HEK293 (cell line): ENCODE measurements around the gene SLC9A5.

Experiments used
- BCL11B ChIP-seq: fragments of 450-650 bp; formaldehyde crosslinking; IDR thresholded peaks from 2 replicates; pipeline ENCODE4 v1.5.1; 2016; ENCODE audit warnings: low read depth, missing biosample characterization, missing genetic modification characterization
- HOXA7 ChIP-seq: sonication (generic); formaldehyde crosslinking; IDR thresholded peaks from 2 replicates; pipeline ENCODE4 v1.8.1; 2022; ENCODE audit warnings: missing genetic modification reagents, borderline replicate concordance
- HOXD13 ChIP-seq: sonication (generic); formaldehyde crosslinking; IDR thresholded peaks from 2 replicates; pipeline ENCODE4 v1.8.0; 2022; ENCODE audit warnings: missing genetic modification reagents, borderline replicate concordance
- KLF8 ChIP-seq: fragments of 450-650 bp; formaldehyde crosslinking; IDR thresholded peaks from 2 replicates; pipeline ENCODE4 v1.5.1; 2016; ENCODE audit warnings: missing biosample characterization, missing genetic modification characterization
- MYNN ChIP-seq: fragments of 450-650 bp; formaldehyde crosslinking; IDR thresholded peaks from 2 replicates; pipeline ENCODE4 v1.5.1; 2016; ENCODE audit warnings: missing biosample characterization, missing genetic modification characterization, borderline replicate concordance
- RBAK ChIP-seq: fragments of 450-650 bp; formaldehyde crosslinking; IDR thresholded peaks from 2 replicates; pipeline ENCODE4 v1.5.1; 2016; ENCODE audit warnings: missing biosample characterization, missing genetic modification characterization
- ZBTB21 ChIP-seq: fragments of 450-650 bp; formaldehyde crosslinking; IDR thresholded peaks from 2 replicates; pipeline ENCODE4 v1.5.1; 2017; ENCODE audit warnings: missing biosample characterization, missing genetic modification characterization
- ZFP41 ChIP-seq: fragments of 450-650 bp; formaldehyde crosslinking; IDR thresholded peaks from 2 replicates; pipeline ENCODE4 v1.5.1; 2016; ENCODE audit warnings: missing biosample characterization, missing genetic modification characterization, borderline replicate concordance
- ZNF121 ChIP-seq: fragments of 450-650 bp; formaldehyde crosslinking; IDR thresholded peaks from 2 replicates; pipeline ENCODE4 v1.5.1; 2016; ENCODE audit warnings: missing biosample characterization, missing genetic modification characterization
- ZNF16 ChIP-seq: fragments of 450-650 bp; formaldehyde crosslinking; IDR thresholded peaks from 2 replicates; pipeline ENCODE4 v1.5.1; 2016; ENCODE audit warnings: low read depth, missing biosample characterization, missing genetic modification characterization
- ZNF174 ChIP-seq: fragments of 450-650 bp; formaldehyde crosslinking; IDR thresholded peaks from 2 replicates; pipeline ENCODE4 v1.5.0; 2017; ENCODE audit warnings: missing biosample characterization, mild to moderate bottlenecking, missing genetic modification characterization
- ZNF335 ChIP-seq: fragments of 450-650 bp; formaldehyde crosslinking; conservative IDR thresholded peaks from 2 replicates; pipeline ENCODE4 v1.5.1; 2016; ENCODE audit warnings: missing biosample characterization, missing genetic modification characterization
- ZNF391 ChIP-seq: fragments of 450-650 bp; formaldehyde crosslinking; IDR thresholded peaks from 2 replicates; pipeline ENCODE4 v1.5.1; 2016; ENCODE audit warnings: low read depth, missing biosample characterization, missing genetic modification characterization, borderline replicate concordance
- ZNF394 ChIP-seq: fragments of 450-650 bp; formaldehyde crosslinking; IDR thresholded peaks from 2 replicates; pipeline ENCODE4 v1.5.1; 2016; ENCODE audit warnings: missing biosample characterization, missing genetic modification characterization, mild to moderate bottlenecking, moderate library complexity, borderline replicate concordance
- ZNF530 ChIP-seq: fragments of 450-650 bp; formaldehyde crosslinking; IDR thresholded peaks from 2 replicates; pipeline ENCODE4 v1.5.1; 2016; ENCODE audit warnings: low read depth, missing biosample characterization, missing genetic modification characterization
- ZNF670 ChIP-seq: fragments of 450-650 bp; formaldehyde crosslinking; IDR thresholded peaks from 2 replicates; pipeline ENCODE4 v1.5.1; 2016; ENCODE audit warnings: missing biosample characterization, missing genetic modification characterization, low read depth
- ZNF76 ChIP-seq: fragments of 450-650 bp; formaldehyde crosslinking; IDR thresholded peaks from 2 replicates; pipeline ENCODE4; 2016; ENCODE audit warnings: low read depth, missing biosample characterization, missing genetic modification characterization, borderline replicate concordance
- ZNF785 ChIP-seq: fragments of 450-650 bp; formaldehyde crosslinking; IDR thresholded peaks from 2 replicates; pipeline ENCODE4 v1.5.1; 2016; ENCODE audit warnings: missing biosample characterization, missing genetic modification characterization
- ZSCAN23 ChIP-seq: fragments of 450-650 bp; formaldehyde crosslinking; IDR thresholded peaks from 2 replicates; pipeline ENCODE4 v1.5.1; 2016; ENCODE audit warnings: missing biosample characterization, missing genetic modification characterization
- TF ChIP-seq, protein P1 (sequence below): fragments of 450-650 bp; formaldehyde crosslinking; IDR thresholded peaks from 2 replicates; pipeline ENCODE4 v1.5.1; 2016; ENCODE audit warnings: missing biosample characterization, missing genetic modification characterization
- TF ChIP-seq, protein P2 (sequence below): fragments of 450-650 bp; formaldehyde crosslinking; IDR thresholded peaks from 2 replicates; pipeline ENCODE4 v1.5.1; 2017; ENCODE audit warnings: missing biosample characterization, mild to moderate bottlenecking, missing genetic modification characterization, moderate library complexity
- TF ChIP-seq, protein P3 (sequence below): fragments of 450-650 bp; formaldehyde crosslinking; IDR thresholded peaks from 2 replicates; pipeline ENCODE4 v1.5.1; 2016; ENCODE audit warnings: missing biosample characterization, missing genetic modification characterization
- TF ChIP-seq, protein P4 (sequence below): fragments of 450-650 bp; formaldehyde crosslinking; IDR thresholded peaks from 2 replicates; pipeline ENCODE4 v1.5.1; 2016; ENCODE audit warnings: missing biosample characterization, missing genetic modification characterization

SLC9A5 gene

DNA sequence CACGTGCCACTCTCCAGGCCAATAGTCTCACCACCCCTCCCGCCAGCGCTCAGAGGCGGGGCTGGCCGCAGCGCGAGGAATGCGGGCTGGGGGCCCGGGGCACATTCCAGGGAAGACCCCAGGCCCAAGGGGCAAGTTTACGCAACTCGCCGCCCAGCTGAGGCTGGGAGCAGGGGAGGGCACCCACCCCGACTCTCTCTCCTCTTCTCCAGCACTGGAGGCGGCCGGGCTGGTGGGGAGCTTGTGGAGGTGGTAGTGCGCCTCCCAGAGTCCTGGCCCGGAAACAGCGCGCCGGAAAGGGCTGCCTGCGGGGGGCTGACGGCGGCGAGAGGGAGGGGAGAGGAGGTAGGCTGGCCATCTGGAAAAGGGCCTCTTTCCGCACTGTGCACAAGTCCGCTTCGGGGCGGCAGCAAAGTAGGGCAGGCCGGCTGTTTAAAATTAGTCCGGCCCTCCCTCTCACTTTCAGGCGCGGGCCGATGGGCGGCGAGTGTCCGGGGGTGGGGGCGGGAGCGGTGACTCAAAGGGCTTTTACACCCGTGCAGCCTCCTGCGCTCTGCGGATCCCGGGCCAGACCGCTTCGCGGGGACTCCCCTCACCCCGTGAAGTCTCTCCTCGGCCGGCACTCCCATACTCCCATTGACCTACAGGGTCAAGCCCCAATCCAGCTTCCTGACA is 2.6 kb upstream of the SLC9A5 start (continued):
- TF ChIP-seq HOXD13 (CRISPR knock-in tag) = no peak
- no peak for TF ChIP-seq ZNF394
- no peak for TF ChIP-seq HOXA7 (CRISPR knock-in tag)
- TF ChIP-seq, protein P1, sequence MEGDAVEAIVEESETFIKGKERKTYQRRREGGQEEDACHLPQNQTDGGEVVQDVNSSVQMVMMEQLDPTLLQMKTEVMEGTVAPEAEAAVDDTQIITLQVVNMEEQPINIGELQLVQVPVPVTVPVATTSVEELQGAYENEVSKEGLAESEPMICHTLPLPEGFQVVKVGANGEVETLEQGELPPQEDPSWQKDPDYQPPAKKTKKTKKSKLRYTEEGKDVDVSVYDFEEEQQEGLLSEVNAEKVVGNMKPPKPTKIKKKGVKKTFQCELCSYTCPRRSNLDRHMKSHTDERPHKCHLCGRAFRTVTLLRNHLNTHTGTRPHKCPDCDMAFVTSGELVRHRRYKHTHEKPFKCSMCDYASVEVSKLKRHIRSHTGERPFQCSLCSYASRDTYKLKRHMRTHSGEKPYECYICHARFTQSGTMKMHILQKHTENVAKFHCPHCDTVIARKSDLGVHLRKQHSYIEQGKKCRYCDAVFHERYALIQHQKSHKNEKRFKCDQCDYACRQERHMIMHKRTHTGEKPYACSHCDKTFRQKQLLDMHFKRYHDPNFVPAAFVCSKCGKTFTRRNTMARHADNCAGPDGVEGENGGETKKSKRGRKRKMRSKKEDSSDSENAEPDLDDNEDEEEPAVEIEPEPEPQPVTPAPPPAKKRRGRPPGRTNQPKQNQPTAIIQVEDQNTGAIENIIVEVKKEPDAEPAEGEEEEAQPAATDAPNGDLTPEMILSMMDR (tag by site-specific recombination) = peak; percentile 94
- TF ChIP-seq ZFP41 (tag by site-specific recombination) = no peak
- peak; percentile 25 for TF ChIP-seq ZNF76 (tag by site-specific recombination)
- TF ChIP-seq MYNN (tag by site-specific recombination) = no peak
- no peak for TF ChIP-seq ZSCAN23 (tag by site-specific recombination)
- no peak for TF ChIP-seq ZNF121
- no peak for TF ChIP-seq ZNF530 (tag by site-specific recombination)
- no peak for TF ChIP-seq BCL11B
- TF ChIP-seq ZNF16 (tag by site-specific recombination) = no peak
- TF ChIP-seq, protein P2, sequence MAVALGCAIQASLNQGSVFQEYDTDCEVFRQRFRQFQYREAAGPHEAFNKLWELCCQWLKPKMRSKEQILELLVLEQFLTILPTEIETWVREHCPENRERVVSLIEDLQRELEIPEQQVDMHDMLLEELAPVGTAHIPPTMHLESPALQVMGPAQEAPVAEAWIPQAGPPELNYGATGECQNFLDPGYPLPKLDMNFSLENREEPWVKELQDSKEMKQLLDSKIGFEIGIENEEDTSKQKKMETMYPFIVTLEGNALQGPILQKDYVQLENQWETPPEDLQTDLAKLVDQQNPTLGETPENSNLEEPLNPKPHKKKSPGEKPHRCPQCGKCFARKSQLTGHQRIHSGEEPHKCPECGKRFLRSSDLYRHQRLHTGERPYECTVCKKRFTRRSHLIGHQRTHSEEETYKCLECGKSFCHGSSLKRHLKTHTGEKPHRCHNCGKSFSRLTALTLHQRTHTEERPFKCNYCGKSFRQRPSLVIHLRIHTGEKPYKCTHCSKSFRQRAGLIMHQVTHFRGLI (tag by site-specific recombination) = no peak; the same call in 1 of the 2 replicates
- TF ChIP-seq, protein P3, sequence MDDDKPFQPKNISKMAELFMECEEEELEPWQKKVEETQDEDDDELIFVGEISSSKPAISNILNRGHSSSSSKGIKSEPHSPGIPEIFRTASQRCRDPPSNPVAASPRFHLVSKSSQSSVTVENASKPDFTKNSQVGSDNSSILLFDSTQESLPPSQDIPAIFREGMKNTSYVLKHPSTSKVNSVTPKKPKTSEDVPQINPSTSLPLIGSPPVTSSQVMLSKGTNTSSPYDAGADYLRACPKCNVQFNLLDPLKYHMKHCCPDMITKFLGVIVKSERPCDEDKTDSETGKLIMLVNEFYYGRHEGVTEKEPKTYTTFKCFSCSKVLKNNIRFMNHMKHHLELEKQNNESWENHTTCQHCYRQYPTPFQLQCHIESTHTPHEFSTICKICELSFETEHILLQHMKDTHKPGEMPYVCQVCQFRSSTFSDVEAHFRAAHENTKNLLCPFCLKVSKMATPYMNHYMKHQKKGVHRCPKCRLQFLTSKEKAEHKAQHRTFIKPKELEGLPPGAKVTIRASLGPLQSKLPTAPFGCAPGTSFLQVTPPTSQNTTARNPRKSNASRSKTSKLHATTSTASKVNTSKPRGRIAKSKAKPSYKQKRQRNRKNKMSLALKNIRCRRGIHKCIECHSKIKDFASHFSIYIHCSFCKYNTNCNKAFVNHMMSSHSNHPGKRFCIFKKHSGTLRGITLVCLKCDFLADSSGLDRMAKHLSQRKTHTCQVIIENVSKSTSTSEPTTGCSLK (tag by site-specific recombination) = no peak
- TF ChIP-seq ZNF391 = no peak
- TF ChIP-seq ZNF335 (tag by site-specific recombination) = peak; percentile 80
- TF ChIP-seq, protein P4, sequence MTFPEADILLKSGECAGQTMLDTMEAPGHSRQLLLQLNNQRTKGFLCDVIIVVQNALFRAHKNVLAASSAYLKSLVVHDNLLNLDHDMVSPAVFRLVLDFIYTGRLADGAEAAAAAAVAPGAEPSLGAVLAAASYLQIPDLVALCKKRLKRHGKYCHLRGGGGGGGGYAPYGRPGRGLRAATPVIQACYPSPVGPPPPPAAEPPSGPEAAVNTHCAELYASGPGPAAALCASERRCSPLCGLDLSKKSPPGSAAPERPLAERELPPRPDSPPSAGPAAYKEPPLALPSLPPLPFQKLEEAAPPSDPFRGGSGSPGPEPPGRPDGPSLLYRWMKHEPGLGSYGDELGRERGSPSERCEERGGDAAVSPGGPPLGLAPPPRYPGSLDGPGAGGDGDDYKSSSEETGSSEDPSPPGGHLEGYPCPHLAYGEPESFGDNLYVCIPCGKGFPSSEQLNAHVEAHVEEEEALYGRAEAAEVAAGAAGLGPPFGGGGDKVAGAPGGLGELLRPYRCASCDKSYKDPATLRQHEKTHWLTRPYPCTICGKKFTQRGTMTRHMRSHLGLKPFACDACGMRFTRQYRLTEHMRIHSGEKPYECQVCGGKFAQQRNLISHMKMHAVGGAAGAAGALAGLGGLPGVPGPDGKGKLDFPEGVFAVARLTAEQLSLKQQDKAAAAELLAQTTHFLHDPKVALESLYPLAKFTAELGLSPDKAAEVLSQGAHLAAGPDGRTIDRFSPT = 0 out of 2 replicates have a peak, but pooled peaks have one; percentile 22
- no peak for TF ChIP-seq ZNF785 (tag by site-specific recombination)
- no peak for TF ChIP-seq ZBTB21
- no peak for TF ChIP-seq RBAK (tag by site-specific recombination)
- TF ChIP-seq ZNF174 (tag by site-specific recombination) = no peak
- TF ChIP-seq ZNF670 (tag by site-specific recombination) = no peak
- TF ChIP-seq KLF8 (tag by site-specific recombination) = peak; percentile 68
- TF ChIP-seq, all 188 proteins: peak for 46
